Urinary bladder (tissue), 4 donors: ENCODE measurements around the gene EXOC4. TPM values are rescaled to one million over a fixed set of nuclear protein-coding genes. Genes with fewer than 3 reads are reported as not detected.
A peak's percentile ranks its signal among the peaks of the same experiment; 100 is the strongest.

Experiments
- DNase-seq: peaks from one replicate; pipeline ENCODE4 v3.0.0-alpha.2; 2015; ENCODE audit errors: extremely low spot score
- H3K27ac ChIP-seq: one replicate; pipeline ENCODE4 v1.5.1; 2013; ENCODE audit warnings: low read depth, mild to moderate bottlenecking, moderate library complexity
- H3K36me3 ChIP-seq: one replicate; pipeline ENCODE4 v1.6.1; 2013; ENCODE audit warnings: mild to moderate bottlenecking, moderate library complexity; ENCODE audit not compliant: insufficient read depth
- H3K4me1 ChIP-seq: one replicate; pipeline ENCODE4 v1.6.1; 2013; ENCODE audit warnings: mild to moderate bottlenecking, moderate library complexity; ENCODE audit not compliant: insufficient read depth
- H3K4me3 ChIP-seq: one replicate; pipeline ENCODE4 v1.5.1; 2013; ENCODE audit warnings: low read depth, low read length
- WGBS: extraction: QIAGEN DNeasy Blood & Tissue Kit; methylation state at CpG from one replicate; pipeline ENCODE4 v1.1.7; 2013; 5-methylcytosine and 5-hydroxymethylcytosine counted together
- polyA plus RNA-seq: library from polyadenylated mRNA; stranded (reverse); fragments of 200-250 nt; gene quantifications from one replicate; pipeline ENCODE4 v1.2.3, GENCODE V29; 2013
- total RNA-seq: library from RNA; depleted of rRNA; stranded (reverse); fragments of >200 nt; gene quantifications from one replicate; pipeline ENCODE4 v1.2.3, GENCODE V29; 2014
- donor health status: healthy with polysubstance abuse.
- donor health status: healthy.

The EXOC4 gene
- total and polyA plus RNA-seq, 2 donors = 31.0 to 163 TPM

- no peak for DNase-seq
- 73% methylated on average over 2 of the region's 2 CpGs for WGBS
- no peaks in the 10 kb centered on the region for H3K4me1 ChIP-seq
- no peak overlapping the region for H3K4me3 ChIP-seq
- no peak overlapping the region for H3K27ac ChIP-seq
- no peaks in the 10 kb centered on the region for H3K36me3 ChIP-seq
Observed at GRCh38 chr7:133683182-133683454, 430.2 kb downstream of the EXOC4 start.

GRCh38 chr7:133688483-133689239 is 435.8 kb downstream of the EXOC4 start:
- H3K27ac ChIP-seq = no peak overlapping the region

GRCh38 chr7:133690740-133691139 is 437.9 kb downstream of the EXOC4 start:
- no peaks in the 10 kb centered on the region for H3K4me1 ChIP-seq
- no peak for DNase-seq
- no peak overlapping the region for H3K27ac ChIP-seq
- WGBS = 84% methylated on average over 4 of the region's 4 CpGs
- no peak overlapping the region for H3K4me3 ChIP-seq
- H3K36me3 ChIP-seq = no peaks in the 10 kb centered on the region

More at GRCh38 chr7:133688483-133689239, 435.8 kb downstream of the EXOC4 start:
- no peaks in the 10 kb centered on the region for H3K4me1 ChIP-seq
- no peak overlapping the region for H3K4me3 ChIP-seq
- H3K36me3 ChIP-seq = no peaks in the 10 kb centered on the region
- no peak for DNase-seq
- WGBS = 60% methylated on average over 3 of the region's 3 CpGs

- H3K4me3 ChIP-seq = no peak overlapping the region
- no peak for DNase-seq
- whole genome bisulfite sequencing = 83% methylated on average over 4 of the region's 4 CpGs
- H3K36me3 ChIP-seq = no peaks in the 10 kb centered on the region
- H3K4me1 ChIP-seq = no peaks in the 10 kb centered on the region
- no peak overlapping the region for H3K27ac ChIP-seq
Observed at GRCh38 chr7:133691727-133692610, 439.1 kb downstream of the EXOC4 start.

GRCh38 chr7:133693281-133693680 is 440.4 kb downstream of the EXOC4 start:
- DNase-seq = no peak
- H3K4me1 ChIP-seq = no peaks in the 10 kb centered on the region
- 94% methylated on average over 5 of the region's 5 CpGs for WGBS
- no peak overlapping the region for H3K4me3 ChIP-seq
- no peak overlapping the region for H3K27ac ChIP-seq
- no peaks in the 10 kb centered on the region for H3K36me3 ChIP-seq

- 62% methylated on average over 4 of the region's 4 CpGs for WGBS
- H3K4me3 ChIP-seq = no peak overlapping the region
- no peaks in the 10 kb centered on the region for H3K4me1 ChIP-seq
- no peak for DNase-seq
- H3K36me3 ChIP-seq = no peaks in the 10 kb centered on the region
- no peak overlapping the region for H3K27ac ChIP-seq
Observed at GRCh38 chr7:133696056-133696455, 443.2 kb downstream of the EXOC4 start.

GRCh38 chr7:133697585-133697984 is 444.7 kb downstream of the EXOC4 start:
- 96% methylated on average over 4 of the region's 4 CpGs for WGBS
- no peaks in the 10 kb centered on the region for H3K36me3 ChIP-seq
- H3K4me1 ChIP-seq = no peaks in the 10 kb centered on the region
- no peak overlapping the region for H3K27ac ChIP-seq
- no peak overlapping the region for H3K4me3 ChIP-seq
- DNase-seq = no peak

- H3K4me1 ChIP-seq = no peaks in the 10 kb centered on the region
- no peak overlapping the region for H3K4me3 ChIP-seq
- 92% methylated on average over 6 of the region's 6 CpGs for WGBS
- no peak for DNase-seq
- H3K36me3 ChIP-seq = no peaks in the 10 kb centered on the region
- no peak overlapping the region for H3K27ac ChIP-seq
Observed at GRCh38 chr7:133698127-133698526, 445.2 kb downstream of the EXOC4 start.

GRCh38 chr7:133699386-133699785 is 446.5 kb downstream of the EXOC4 start:
- Histone ChIP-seq H3K4me1 (no peaks in the 10 kb centered on the region), H3K36me3 (no peaks in the 10 kb centered on the region), H3K27ac (no peak overlapping the region), H3K4me3 (no peak overlapping the region)
- WGBS = 93% methylated on average over 4 of the region's 4 CpGs
- DNase-seq = no peak

GRCh38 chr7:133702078-133702477 is 449.2 kb downstream of the EXOC4 start:
- no peak for DNase-seq
- Histone ChIP-seq H3K4me1 (no peaks in the 10 kb centered on the region), H3K36me3 (no peaks in the 10 kb centered on the region), H3K27ac (no peak overlapping the region), H3K4me3 (no peak overlapping the region)
- WGBS = 81% methylated on average over 7 of the region's 7 CpGs

GRCh38 chr7:133702960-133703359 is 450.1 kb downstream of the EXOC4 start:
- no peak overlapping the region for H3K27ac ChIP-seq
- DNase-seq = no peak
- no peaks in the 10 kb centered on the region for H3K36me3 ChIP-seq
- no peaks in the 10 kb centered on the region for H3K4me1 ChIP-seq
- H3K4me3 ChIP-seq = no peak overlapping the region
- WGBS = 83% methylated on average over 2 of the region's 2 CpGs

- H3K4me1 ChIP-seq = no peaks in the 10 kb centered on the region
- H3K4me3 ChIP-seq = no peak overlapping the region
- H3K36me3 ChIP-seq = no peaks in the 10 kb centered on the region
- peak; percentile 14 for DNase-seq
- no peak overlapping the region for H3K27ac ChIP-seq
- 44% methylated on average over 4 of the region's 4 CpGs for WGBS
Observed at GRCh38 chr7:133703547-133703946, 450.7 kb downstream of the EXOC4 start.

GRCh38 chr7:133704453-133704852 is 451.6 kb downstream of the EXOC4 start:
- Histone ChIP-seq H3K27ac (no peak overlapping the region), H3K4me3 (no peak overlapping the region), H3K36me3 (no peaks in the 10 kb centered on the region), H3K4me1 (no peaks in the 10 kb centered on the region)
- DNase-seq = no peak
- WGBS = 83% methylated on average over 2 of the region's 2 CpGs

GRCh38 chr7:133705596-133705995 is 452.7 kb downstream of the EXOC4 start:
- H3K36me3 ChIP-seq = no peaks in the 10 kb centered on the region

More at GRCh38 chr7:133705596-133705995, 452.7 kb downstream of the EXOC4 start:
- WGBS = 52% methylated on average over 8 of the region's 8 CpGs
- DNase-seq = no peak
- no peak overlapping the region for H3K4me3 ChIP-seq
- no peaks in the 10 kb centered on the region for H3K4me1 ChIP-seq
- H3K27ac ChIP-seq = no peak overlapping the region
